Mesenchymal stem cell (in vitro differentiated cells and primary cell): Measurements from ENCODE around the gene WDR62.
A peak's percentile ranks its signal among the peaks of the same experiment; 100 is the strongest.

Source experiments
- DNase-seq: peaks from one replicate; pipeline ENCODE4 v3.0.0-alpha.2; 2013
- H2AFZ ChIP-seq: one replicate; pipeline ENCODE4 v1.6.1; 2013; ENCODE audit warnings: low read depth, mild to moderate bottlenecking, control low read depth, inconsistent platforms, low read length, moderate library complexity
- H2AK5ac ChIP-seq: 2 replicates; pipeline ENCODE4 v1.6.1; 2013; ENCODE audit warnings: low read length, moderate library complexity, mild to moderate bottlenecking, inconsistent platforms; ENCODE audit not compliant: severe bottlenecking
- H2BK120ac ChIP-seq: one replicate; pipeline ENCODE4 v1.6.1; 2013; ENCODE audit warnings: low read depth, mild to moderate bottlenecking, inconsistent platforms, low read length, moderate library complexity
- H2BK12ac ChIP-seq, 2 experiments: one replicate each; pipeline ENCODE4 v1.6.1; 2013; ENCODE audit warnings: inconsistent platforms in 2 of 2, low read length in 2 of 2, mild to moderate bottlenecking in 2 of 2, moderate library complexity in 2 of 2, control low read depth in 1 of 2
- H2BK15ac ChIP-seq: one replicate; pipeline ENCODE4 v1.6.1; 2013; ENCODE audit warnings: mild to moderate bottlenecking, low read depth, inconsistent platforms; ENCODE audit not compliant: poor library complexity, severe bottlenecking
- H2BK5ac ChIP-seq: 2 replicates; pipeline ENCODE4 v1.6.1; 2013; ENCODE audit warnings: low read depth, mild to moderate bottlenecking, low read length, control low read depth, inconsistent platforms; ENCODE audit not compliant: poor library complexity, severe bottlenecking
- H3K14ac ChIP-seq, 2 experiments: one replicate each; pipeline ENCODE4 v1.6.1; 2013; ENCODE audit warnings: inconsistent platforms in 2 of 2, low read length in 2 of 2, control low read depth in 1 of 2, mild to moderate bottlenecking in 1 of 2, moderate library complexity in 1 of 2
- H3K18ac ChIP-seq, 2 experiments: one replicate each; pipeline ENCODE4 v1.6.1; 2013; ENCODE audit warnings: inconsistent platforms in 2 of 2, low read length in 2 of 2, control low read depth in 1 of 2, low read depth in 1 of 2, mild to moderate bottlenecking in 1 of 2
- H3K23ac ChIP-seq, 2 experiments: one replicate each; pipeline ENCODE4 v1.6.1; 2013; ENCODE audit warnings: inconsistent platforms in 2 of 2, low read length in 2 of 2, mild to moderate bottlenecking in 2 of 2, moderate library complexity in 2 of 2, control low read depth in 1 of 2
- H3K27ac ChIP-seq: 2 replicates; pipeline ENCODE4 v1.5.1; 2013; ENCODE audit warnings: mild to moderate bottlenecking, moderate library complexity, low read length, control low read depth, inconsistent platforms; ENCODE audit not compliant: poor library complexity, severe bottlenecking
- H3K27me3 ChIP-seq, 2 experiments: 2 replicates each; pipeline versions ENCODE4 v1.6.1 to v1.7.0; 2013; ENCODE audit warnings: low read length in 2 of 2, mild to moderate bottlenecking in 2 of 2, moderate library complexity in 2 of 2, control low read depth in 1 of 2, inconsistent platforms in 1 of 2; ENCODE audit not compliant: control insufficient read depth in 1 of 2, insufficient read depth in 1 of 2
- H3K36me3 ChIP-seq, 2 experiments: 2 replicates each; pipeline versions ENCODE4 v1.6.1 to v1.7.0; 2013; ENCODE audit warnings: low read length in 2 of 2, control low read depth in 1 of 2, inconsistent platforms in 1 of 2, low read depth in 1 of 2, mild to moderate bottlenecking in 1 of 2; ENCODE audit not compliant: insufficient read depth in 2 of 2, control insufficient read depth in 1 of 2
- H3K4ac ChIP-seq, 2 experiments: one replicate each; pipeline ENCODE4 v1.6.1; 2013; ENCODE audit warnings: inconsistent platforms in 2 of 2, low read length in 2 of 2, mild to moderate bottlenecking in 2 of 2, moderate library complexity in 2 of 2, control low read depth in 1 of 2, low read depth in 1 of 2
- H3K4me1 ChIP-seq: 2 replicates; pipeline ENCODE4 v1.6.1; 2013; ENCODE audit warnings: low read depth, low read length, control low read depth; ENCODE audit not compliant: control insufficient read depth, insufficient read depth
- H3K4me2 ChIP-seq: 2 replicates; pipeline ENCODE4 v1.6.1; 2013; ENCODE audit warnings: low read length, mild to moderate bottlenecking, inconsistent platforms; ENCODE audit not compliant: poor library complexity, severe bottlenecking
- H3K4me3 ChIP-seq, 2 experiments: 2 replicates each; pipeline versions ENCODE4 v1.5.1 to v1.7.0; 2013; ENCODE audit warnings: low read length in 2 of 2, mild to moderate bottlenecking in 2 of 2, control low read depth in 1 of 2, low read depth in 1 of 2; ENCODE audit not compliant: insufficient read depth in 1 of 2
- H3K79me1 ChIP-seq: replicated peaks from 2 replicates; pipeline ENCODE4 v1.6.1; 2013; ENCODE audit warnings: mild to moderate bottlenecking, control low read depth, low read length, inconsistent platforms; ENCODE audit not compliant: poor library complexity, severe bottlenecking
- H3K9ac ChIP-seq: 2 replicates; pipeline ENCODE4 v1.7.0; 2013; ENCODE audit warnings: mild to moderate bottlenecking, low read length, moderate library complexity
- H3K9me3 ChIP-seq: 2 replicates; pipeline ENCODE4 v1.7.0; 2013; ENCODE audit warnings: mild to moderate bottlenecking, low read length; ENCODE audit not compliant: control insufficient read depth
- H4K8ac ChIP-seq: one replicate; pipeline ENCODE4 v1.6.1; 2013; ENCODE audit warnings: inconsistent platforms, mild to moderate bottlenecking, low read length, moderate library complexity
- H4K91ac ChIP-seq: one replicate; pipeline ENCODE4 v1.6.1; 2013; ENCODE audit warnings: mild to moderate bottlenecking, low read length, inconsistent platforms
- WGBS: methylation state at CpG from one replicate; pipeline ENCODE4 v1.1.7; 2013; ENCODE audit warnings: mixed read lengths; 5-methylcytosine and 5-hydroxymethylcytosine counted together

Gene WDR62

GRCh38 chr19:36026091-36026876 is 28.4 kb upstream of the WDR62 start:
- WGBS: 94% methylated on average over 49 of the region's 49 CpGs
- no peak overlapping the region for H2AFZ ChIP-seq
- H2BK5ac ChIP-seq: no peak overlapping the region
- no peak overlapping the region for H3K9ac ChIP-seq
- no peak overlapping the region for H4K91ac ChIP-seq
- no peak overlapping the region for H3K27ac ChIP-seq
- H2BK120ac ChIP-seq: no peak overlapping the region
- no peak overlapping the region for H3K4me2 ChIP-seq
- H3K23ac ChIP-seq: no peak overlapping the region
- H3K4ac ChIP-seq: no peak overlapping the region
- no peak overlapping the region for H4K8ac ChIP-seq
- H3K4me1 ChIP-seq: peaks cover under 1% of the 10 kb centered on the region
- H3K9me3 ChIP-seq: no peaks in the 10 kb centered on the region
- H3K18ac ChIP-seq: no peak overlapping the region
- no peak for DNase-seq
- no peak overlapping the region for H2BK12ac ChIP-seq
- H3K27me3 ChIP-seq: no peaks in the 10 kb centered on the region
- no peak overlapping the region for H3K4me3 ChIP-seq
- H3K36me3 ChIP-seq: peaks cover 66 to 71% of the 10 kb centered on the region in 2 experiments
- no peak overlapping the region for H2AK5ac ChIP-seq
- H3K79me1 ChIP-seq: peaks cover 13% of the 10 kb centered on the region
- no peak overlapping the region for H3K14ac ChIP-seq
- peak overlapping the region; percentile 12 for H2BK15ac ChIP-seq

- Histone ChIP-seq H2AFZ (no peak overlapping the region), H3K27me3 (no peaks in the 10 kb centered on the region), H3K23ac (no peak overlapping the region), H2BK12ac (no peak overlapping the region), H3K4me3 (no peak overlapping the region), H2AK5ac (no peak overlapping the region), H3K18ac (no peak overlapping the region), H2BK120ac (no peak overlapping the region), H2BK5ac (no peak overlapping the region), H3K4me1 (peaks cover 5% of the 10 kb centered on the region), H3K27ac (no peak overlapping the region), H2BK15ac (no peak overlapping the region), H3K14ac (no peak overlapping the region), H4K8ac (no peak overlapping the region), H3K4ac (no peak overlapping the region), H3K9me3 (no peaks in the 10 kb centered on the region), H3K9ac (no peak overlapping the region), H3K4me2 (no peak overlapping the region), H3K36me3 (peaks cover 54 to 62% of the 10 kb centered on the region in 2 experiments), H4K91ac (no peak overlapping the region), H3K79me1 (peaks cover 20% of the 10 kb centered on the region)
- DNase-seq: no peak
- 99% methylated on average over 6 of the region's 6 CpGs for WGBS
Measured at GRCh38 chr19:36027696-36028095, 27.0 kb upstream of the WDR62 start.

- H4K91ac ChIP-seq: no peak overlapping the region
- 91% methylated on average over 8 of the region's 10 CpGs for WGBS
- H2BK5ac ChIP-seq: no peak overlapping the region
- H3K9me3 ChIP-seq: no peaks in the 10 kb centered on the region
- peaks cover 48 to 57% of the 10 kb centered on the region in 2 experiments for H3K36me3 ChIP-seq
- H3K79me1 ChIP-seq: peaks cover 20% of the 10 kb centered on the region
- no peak overlapping the region for H2BK120ac ChIP-seq
- no peak overlapping the region for H3K4ac ChIP-seq
- H3K23ac ChIP-seq: no peak overlapping the region
- no peak overlapping the region for H4K8ac ChIP-seq
- no peak overlapping the region for H3K4me3 ChIP-seq
- H2BK15ac ChIP-seq: no peak overlapping the region
- H2BK12ac ChIP-seq: no peak overlapping the region
- no peak overlapping the region for H3K27ac ChIP-seq
- no peak overlapping the region for H3K14ac ChIP-seq
- no peak overlapping the region for H2AK5ac ChIP-seq
- no peaks in the 10 kb centered on the region for H3K27me3 ChIP-seq
- DNase-seq: no peak
- peaks cover 7% of the 10 kb centered on the region for H3K4me1 ChIP-seq
- H3K9ac ChIP-seq: no peak overlapping the region
- H3K18ac ChIP-seq: no peak overlapping the region
- H3K4me2 ChIP-seq: no peak overlapping the region
- H2AFZ ChIP-seq: no peak overlapping the region
Measured at GRCh38 chr19:36028313-36029041, 26.2 kb upstream of the WDR62 start.
